Measurements from ENCODE around the gene DCLK1.

The DCLK1 gene

GRCh38 chr13:35760735-35761281, 370.4 kb downstream of the DCLK1 start:
- TF ChIP-seq CTCF (conservative IDR thresholded peaks at IDR 0.05; ENCODE audit: low read length) (no peak), EZH2phosphoT487 (IDR thresholded peaks at IDR 0.05; ENCODE audit: borderline replicate concordance) (no peak)
- Histone ChIP-seq H2AFZ (ENCODE audit: low read length) (no peak overlapping the region), H3K4me1 (ENCODE audit: insufficient read depth, low read length, poor library complexity, severe bottlenecking) (no peaks in the 10 kb centered on the region)

GRCh38 chr13:35747594-35747993, 383.6 kb downstream of the DCLK1 start:
- no peak overlapping the region for H3K9ac ChIP-seq (ENCODE audit: low read depth, low read length, poor library complexity, severe bottlenecking)
- no peaks in the 10 kb centered on the region; the same call in 1 of the 2 replicates for H3K9me3 ChIP-seq (ENCODE audit: insufficient read depth, low read depth, low read length)

More at GRCh38 chr13:35760735-35761281, 370.4 kb downstream of the DCLK1 start:
- no peak overlapping the region for H3K9ac ChIP-seq (ENCODE audit: low read depth, low read length, poor library complexity, severe bottlenecking)
- no peak overlapping the region for H3K4me2 ChIP-seq (ENCODE audit: low read depth, low read length, poor library complexity, severe bottlenecking)
- no peak overlapping the region for H3K4me3 ChIP-seq (ENCODE audit: low read length, poor library complexity, severe bottlenecking)
- H3F3A ChIP-seq (ENCODE audit: low read depth) = no peaks in the 10 kb centered on the region
- H3K36me3 ChIP-seq (ENCODE audit: insufficient read depth, low read length) = no peaks in the 10 kb centered on the region
- no peaks in the 10 kb centered on the region for H3K9me2 ChIP-seq (replicated peaks; ENCODE audit: low read depth, low read length)
- H3K79me2 ChIP-seq (ENCODE audit: insufficient read depth, low read length) = no peaks in the 10 kb centered on the region
- H3K27me3 ChIP-seq (ENCODE audit: insufficient read depth, low read length, poor library complexity, severe bottlenecking) = no peaks in the 10 kb centered on the region
- H4K20me1 ChIP-seq (ENCODE audit: insufficient read depth, low read length, poor library complexity, severe bottlenecking) = no peaks in the 10 kb centered on the region
- H3K9me3 ChIP-seq (ENCODE audit: insufficient read depth, low read depth, low read length) = no peaks in the 10 kb centered on the region

GRCh38 chr13:35744566-35745178, 386.5 kb downstream of the DCLK1 start:
- no peak overlapping the region for H3K9ac ChIP-seq (ENCODE audit: low read depth, low read length, poor library complexity, severe bottlenecking)
- no peaks in the 10 kb centered on the region for H3K79me2 ChIP-seq (ENCODE audit: insufficient read depth, low read length)
- H3K9me2 ChIP-seq (replicated peaks; ENCODE audit: low read depth, low read length) = no peaks in the 10 kb centered on the region
- H3K4me3 ChIP-seq (ENCODE audit: low read length, poor library complexity, severe bottlenecking) = no peak overlapping the region
- no peaks in the 10 kb centered on the region for H3F3A ChIP-seq (ENCODE audit: low read depth)
- no peaks in the 10 kb centered on the region for H4K20me1 ChIP-seq (ENCODE audit: insufficient read depth, low read length, poor library complexity, severe bottlenecking)
- no peak overlapping the region for H3K4me2 ChIP-seq (ENCODE audit: low read depth, low read length, poor library complexity, severe bottlenecking)
- no peaks in the 10 kb centered on the region for H3K27me3 ChIP-seq (ENCODE audit: insufficient read depth, low read length, poor library complexity, severe bottlenecking)
- H3K4me1 ChIP-seq (ENCODE audit: insufficient read depth, low read length, poor library complexity, severe bottlenecking) = no peaks in the 10 kb centered on the region
- TF ChIP-seq EZH2phosphoT487 (IDR thresholded peaks at IDR 0.05; ENCODE audit: borderline replicate concordance) = no peak
- TF ChIP-seq CTCF (conservative IDR thresholded peaks at IDR 0.05; ENCODE audit: low read length) = no peak
- H3K9me3 ChIP-seq (ENCODE audit: insufficient read depth, low read depth, low read length) = no peaks in the 10 kb centered on the region
- H2AFZ ChIP-seq (ENCODE audit: low read length) = no peak overlapping the region
- no peaks in the 10 kb centered on the region for H3K36me3 ChIP-seq (ENCODE audit: insufficient read depth, low read length)

More at GRCh38 chr13:35747594-35747993, 383.6 kb downstream of the DCLK1 start:
- Histone ChIP-seq H3K9me2 (replicated peaks; ENCODE audit: low read depth, low read length) (no peaks in the 10 kb centered on the region), H3K36me3 (ENCODE audit: insufficient read depth, low read length) (no peaks in the 10 kb centered on the region), H2AFZ (ENCODE audit: low read length) (no peak overlapping the region), H3K4me2 (ENCODE audit: low read depth, low read length, poor library complexity, severe bottlenecking) (no peak overlapping the region), H3K79me2 (ENCODE audit: insufficient read depth, low read length) (no peaks in the 10 kb centered on the region), H3F3A (ENCODE audit: low read depth) (no peaks in the 10 kb centered on the region), H3K27me3 (ENCODE audit: insufficient read depth, low read length, poor library complexity, severe bottlenecking) (no peaks in the 10 kb centered on the region), H4K20me1 (ENCODE audit: insufficient read depth, low read length, poor library complexity, severe bottlenecking) (no peaks in the 10 kb centered on the region), H3K4me3 (ENCODE audit: low read length, poor library complexity, severe bottlenecking) (no peak overlapping the region), H3K4me1 (ENCODE audit: insufficient read depth, low read length, poor library complexity, severe bottlenecking) (no peaks in the 10 kb centered on the region)
- TF ChIP-seq EZH2phosphoT487 (IDR thresholded peaks at IDR 0.05; ENCODE audit: borderline replicate concordance) = no peak
- no peak for TF ChIP-seq CTCF (conservative IDR thresholded peaks at IDR 0.05; ENCODE audit: low read length)

All from Loucy (cell line).